Endodermal cell (in vitro differentiated cells): ENCODE data around the gene HSP90AB1. TPM values are rescaled to one million over a fixed set of nuclear protein-coding genes. Genes with fewer than 3 reads are reported as not detected.

Experiments
- DNase-seq: peaks from one replicate; pipeline ENCODE4 v3.0.0-alpha.2; 2017
- H3K27ac ChIP-seq: 2 replicates; pipeline ENCODE4 v1.5.1; 2013; ENCODE audit warnings: mild to moderate bottlenecking, low read depth, low read length, moderate library complexity
- H3K27me3 ChIP-seq: 2 replicates; pipeline ENCODE4 v1.6.1; 2013; ENCODE audit warnings: mild to moderate bottlenecking, low read length, moderate library complexity; ENCODE audit not compliant: insufficient read depth, control insufficient read depth, poor library complexity, severe bottlenecking
- H3K36me3 ChIP-seq: 2 replicates; pipeline ENCODE4 v1.7.0; 2013; ENCODE audit warnings: mild to moderate bottlenecking, low read length, moderate library complexity; ENCODE audit not compliant: control insufficient read depth, insufficient read depth
- H3K4me1 ChIP-seq: one replicate; pipeline ENCODE4 v1.7.0; 2013; ENCODE audit warnings: low read length; ENCODE audit not compliant: control insufficient read depth, insufficient read depth
- H3K4me3 ChIP-seq: 2 replicates; pipeline ENCODE4 v1.5.1; 2013; ENCODE audit warnings: mild to moderate bottlenecking, low read length, moderate library complexity
- H3K9ac ChIP-seq: 2 replicates; pipeline ENCODE4 v1.6.1; 2013; ENCODE audit warnings: mild to moderate bottlenecking, low read length, moderate library complexity; ENCODE audit not compliant: poor library complexity, severe bottlenecking; ENCODE audit errors: extremely low read depth
- H3K9me3 ChIP-seq: 2 replicates; pipeline ENCODE4 v1.6.1; 2013; ENCODE audit warnings: mild to moderate bottlenecking, low read length, moderate library complexity; ENCODE audit not compliant: control insufficient read depth
- H3K27ac Mint-ChIP-seq: 2 replicates; pipeline ENCODE4 v1.8.0; 2020; ENCODE audit warnings: mixed read lengths
- H3K27me3 Mint-ChIP-seq: 2 replicates; pipeline ENCODE4 v1.8.0; 2021; ENCODE audit warnings: mild to moderate bottlenecking, mixed read lengths; ENCODE audit not compliant: insufficient read depth
- H3K36me3 Mint-ChIP-seq: 2 replicates; pipeline ENCODE4 v1.8.0; 2020; ENCODE audit warnings: low read depth, mixed read lengths
- H3K4me1 Mint-ChIP-seq: 2 replicates; pipeline ENCODE4 v1.8.0; 2020; ENCODE audit warnings: mixed read lengths
- H3K4me3 Mint-ChIP-seq: 2 replicates; pipeline ENCODE4 v1.8.0; 2020; ENCODE audit warnings: mild to moderate bottlenecking, moderate library complexity, mixed read lengths
- H3K9me3 Mint-ChIP-seq: 2 replicates; pipeline ENCODE4 v1.8.0; 2020; ENCODE audit warnings: mild to moderate bottlenecking, mixed read lengths
- CTCF ChIP-seq: fragments of 200-600 bp; sonication (generic); conservative IDR thresholded peaks from 2 replicates; pipeline ENCODE4 v1.5.0; 2021; ENCODE audit warnings: antibody characterized with exemption, mild to moderate bottlenecking
- WGBS, 2 experiments: methylation state at CpG; one replicate each; pipeline versions ENCODE4 v1.1.5 to v1.1.7; 2013; ENCODE audit warnings: missing lambda C conversion rate in 2 of 2, mixed read lengths in 1 of 2; ENCODE audit not compliant: insufficient coverage in 1 of 2, insufficient read length in 1 of 2; 5-methylcytosine and 5-hydroxymethylcytosine counted together
- total RNA-seq, 2 donors: library from RNA; stranded (reverse); fragmentation: NEBNext Ultra II Directional in 1 of 2; extraction: Animal tissue kit (Norgen Biotek cat#: 25700) in 1 of 2; gene quantifications; 2 replicates in 1 of 2; 3 replicates in 1 of 2; pipeline ENCODE4 v1.2.1, GENCODE V29; 2021

The HSP90AB1 gene
- total RNA-seq, 2 donors from 2014 or later, result 1,356 to 1,422 TPM

GRCh38 chr6:44265007-44265721 lies 18.3 kb downstream of the HSP90AB1 start, which contains the start of gene NFKBIE:
TSS of gene NFKBIE (minus strand) at chr6:44265551. CDS start at chr6:44265346, 205 bp downstream.
- Histone ChIP-seq H3K4me3 (peak within 1 kb of the TSS; percentile 82), H3K27ac (no peak within 1 kb of the TSS), H3K9me3 (no peaks in the 10 kb centered on the region), H3K27me3 (peaks cover 21% of the 10 kb centered on the region), H3K4me1 (peaks cover 5% of the 10 kb centered on the region), H3K36me3 (no peaks in the 10 kb centered on the region), H3K9ac (peak within 1 kb of the TSS; percentile 4)
- peaks cover 51% of the 10 kb centered on the region for H3K27me3 Mint-ChIP-seq
- no peaks in the 10 kb centered on the region for H3K36me3 Mint-ChIP-seq
- peak; percentile 98 for DNase-seq
- peak within 1 kb of the TSS; percentile 64 for H3K4me3 Mint-ChIP-seq
- H3K4me1 Mint-ChIP-seq, result peaks cover 22% of the 10 kb centered on the region
- 0% methylated on average over 44 to 72 of the region's 72 CpGs for WGBS, 2 experiments
- H3K27ac Mint-ChIP-seq, result peak within 1 kb of the TSS; percentile 56
- no peaks in the 10 kb centered on the region for H3K9me3 Mint-ChIP-seq
- TF ChIP-seq CTCF, result peak; percentile 29

GRCh38 chr6:44265722-44266233 lies 18.9 kb downstream of the HSP90AB1 start:
- peaks cover 5% of the 10 kb centered on the region for H3K4me1 ChIP-seq
- no peak overlapping the region for H3K9ac ChIP-seq
- H3K27me3 Mint-ChIP-seq, result peaks cover 51% of the 10 kb centered on the region
- H3K27ac Mint-ChIP-seq, result no peak overlapping the region
- H3K4me3 ChIP-seq, result no peak overlapping the region
- peak overlapping the region; percentile 64 for H3K4me3 Mint-ChIP-seq
- H3K27me3 ChIP-seq, result peaks cover 21% of the 10 kb centered on the region
- peaks cover 22% of the 10 kb centered on the region for H3K4me1 Mint-ChIP-seq
- no peaks in the 10 kb centered on the region for H3K36me3 Mint-ChIP-seq
- no peaks in the 10 kb centered on the region for H3K36me3 ChIP-seq
- H3K9me3 ChIP-seq, result no peaks in the 10 kb centered on the region
- WGBS, 2 experiments, result 75 to 76% methylated on average over 15 to 17 of the region's 17 CpGs
- no peak for TF ChIP-seq CTCF
- no peak for DNase-seq
- no peak overlapping the region for H3K27ac ChIP-seq
- H3K9me3 Mint-ChIP-seq, result no peaks in the 10 kb centered on the region

GRCh38 chr6:44266347-44266746 lies 19.4 kb downstream of the HSP90AB1 start:
- Histone ChIP-seq H3K27ac (no peak overlapping the region), H3K4me3 (no peak overlapping the region), H3K36me3 (no peaks in the 10 kb centered on the region), H3K4me1 (peaks cover 5% of the 10 kb centered on the region), H3K27me3 (peaks cover 25% of the 10 kb centered on the region), H3K9me3 (no peaks in the 10 kb centered on the region), H3K9ac (no peak overlapping the region)
- H3K27me3 Mint-ChIP-seq, result peaks cover 56% of the 10 kb centered on the region
- H3K4me3 Mint-ChIP-seq, result peak overlapping the region; percentile 64
- no peak overlapping the region for H3K27ac Mint-ChIP-seq
- no peaks in the 10 kb centered on the region for H3K9me3 Mint-ChIP-seq
- no peak for DNase-seq
- WGBS, 2 experiments, result 89 to 100% methylated on average over 2 to 3 of the region's 3 CpGs
- no peaks in the 10 kb centered on the region for H3K36me3 Mint-ChIP-seq
- H3K4me1 Mint-ChIP-seq, result peaks cover 22% of the 10 kb centered on the region
- no peak for TF ChIP-seq CTCF
